Sigmoid colon (tissue), 4 donors: ENCODE measurements around the gene GSX1.

ENCODE experiments used
- EP300 ChIP-seq, 4 donors: sonication (generic); formaldehyde crosslinking; IDR thresholded peaks; one replicate each; pipeline ENCODE4 v1.6.1; 2017; ENCODE audit warnings: antibody characterized with exemption in 4 of 4
- POLR2A ChIP-seq, 2 donors: fragments of 450-650 bp; IDR thresholded peaks; one replicate each; pipeline ENCODE4 v1.6.1; 2016; ENCODE audit warnings: antibody characterized with exemption in 2 of 2, mild to moderate bottlenecking in 2 of 2, moderate library complexity in 2 of 2
- POLR2AphosphoS5 ChIP-seq, 4 donors: sonication (generic); formaldehyde crosslinking; IDR thresholded peaks; one replicate each; pipeline ENCODE4 v1.6.1; 2017; ENCODE audit warnings: antibody characterized with exemption in 4 of 4
- TF ChIP-seq, protein P1 (sequence below), 4 experiments: fragments of 450-650 bp in 3 of 4; fragments of 200-600 bp in 1 of 4; IDR thresholded peaks; one replicate each; pipeline ENCODE4 v1.5.1; 2016 to 2019; ENCODE audit warnings: antibody characterized with exemption in 4 of 4, mild to moderate bottlenecking in 3 of 4, moderate library complexity in 2 of 4

DNA sequence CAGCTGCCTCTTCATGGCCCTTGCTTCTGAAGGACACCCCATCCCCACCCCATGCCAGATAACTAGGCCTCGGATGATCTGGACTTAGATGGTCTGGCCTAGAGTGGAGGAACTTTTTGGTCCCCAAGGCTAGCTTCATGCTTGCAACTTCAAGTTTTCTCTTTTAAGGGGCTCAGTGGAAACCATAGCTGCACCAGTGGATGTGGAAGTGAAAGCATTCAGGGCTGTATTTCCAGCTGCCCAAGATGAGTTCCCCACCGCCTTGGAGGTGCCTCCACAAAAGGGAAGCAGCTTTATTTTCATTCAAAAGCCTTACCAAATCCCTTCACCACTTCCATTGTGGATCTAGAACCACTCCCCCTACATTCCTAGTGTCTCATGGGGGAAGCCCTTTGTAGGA, 17.6 kb upstream of the GSX1 start:
- TF ChIP-seq, protein P1, sequence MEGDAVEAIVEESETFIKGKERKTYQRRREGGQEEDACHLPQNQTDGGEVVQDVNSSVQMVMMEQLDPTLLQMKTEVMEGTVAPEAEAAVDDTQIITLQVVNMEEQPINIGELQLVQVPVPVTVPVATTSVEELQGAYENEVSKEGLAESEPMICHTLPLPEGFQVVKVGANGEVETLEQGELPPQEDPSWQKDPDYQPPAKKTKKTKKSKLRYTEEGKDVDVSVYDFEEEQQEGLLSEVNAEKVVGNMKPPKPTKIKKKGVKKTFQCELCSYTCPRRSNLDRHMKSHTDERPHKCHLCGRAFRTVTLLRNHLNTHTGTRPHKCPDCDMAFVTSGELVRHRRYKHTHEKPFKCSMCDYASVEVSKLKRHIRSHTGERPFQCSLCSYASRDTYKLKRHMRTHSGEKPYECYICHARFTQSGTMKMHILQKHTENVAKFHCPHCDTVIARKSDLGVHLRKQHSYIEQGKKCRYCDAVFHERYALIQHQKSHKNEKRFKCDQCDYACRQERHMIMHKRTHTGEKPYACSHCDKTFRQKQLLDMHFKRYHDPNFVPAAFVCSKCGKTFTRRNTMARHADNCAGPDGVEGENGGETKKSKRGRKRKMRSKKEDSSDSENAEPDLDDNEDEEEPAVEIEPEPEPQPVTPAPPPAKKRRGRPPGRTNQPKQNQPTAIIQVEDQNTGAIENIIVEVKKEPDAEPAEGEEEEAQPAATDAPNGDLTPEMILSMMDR (IDR thresholded peaks at IDR 0.05) = no peak
- TF ChIP-seq POLR2AphosphoS5 (IDR thresholded peaks at IDR 0.05) (no peak), EP300 (IDR thresholded peaks at IDR 0.05) (no peak), POLR2A (IDR thresholded peaks at IDR 0.05) (no peak)
